Measurements from ENCODE around the gene NSFL1C.

GRCh38 chr20:1392443-1392692, 74.3 kb downstream of the NSFL1C start:
- no peak for TF ChIP-seq CTCF (conservative IDR thresholded peaks at IDR 0.05)
- no peak for TF ChIP-seq EZH2 (IDR thresholded peaks at IDR 0.05; ENCODE audit: low read depth)
